CD4-positive, alpha-beta T cell treated with Interferon alpha-2 for 1 hour (primary cell): ENCODE measurements around the gene IRF7.
A peak's percentile ranks its signal among the peaks of the same experiment; 100 is the strongest.

Source experiments
- DNase-seq, 2 donors: peaks; one replicate each; pipeline ENCODE4 v3.0.0-alpha.2; 2020 to 2022

The IRF7 gene

DNA sequence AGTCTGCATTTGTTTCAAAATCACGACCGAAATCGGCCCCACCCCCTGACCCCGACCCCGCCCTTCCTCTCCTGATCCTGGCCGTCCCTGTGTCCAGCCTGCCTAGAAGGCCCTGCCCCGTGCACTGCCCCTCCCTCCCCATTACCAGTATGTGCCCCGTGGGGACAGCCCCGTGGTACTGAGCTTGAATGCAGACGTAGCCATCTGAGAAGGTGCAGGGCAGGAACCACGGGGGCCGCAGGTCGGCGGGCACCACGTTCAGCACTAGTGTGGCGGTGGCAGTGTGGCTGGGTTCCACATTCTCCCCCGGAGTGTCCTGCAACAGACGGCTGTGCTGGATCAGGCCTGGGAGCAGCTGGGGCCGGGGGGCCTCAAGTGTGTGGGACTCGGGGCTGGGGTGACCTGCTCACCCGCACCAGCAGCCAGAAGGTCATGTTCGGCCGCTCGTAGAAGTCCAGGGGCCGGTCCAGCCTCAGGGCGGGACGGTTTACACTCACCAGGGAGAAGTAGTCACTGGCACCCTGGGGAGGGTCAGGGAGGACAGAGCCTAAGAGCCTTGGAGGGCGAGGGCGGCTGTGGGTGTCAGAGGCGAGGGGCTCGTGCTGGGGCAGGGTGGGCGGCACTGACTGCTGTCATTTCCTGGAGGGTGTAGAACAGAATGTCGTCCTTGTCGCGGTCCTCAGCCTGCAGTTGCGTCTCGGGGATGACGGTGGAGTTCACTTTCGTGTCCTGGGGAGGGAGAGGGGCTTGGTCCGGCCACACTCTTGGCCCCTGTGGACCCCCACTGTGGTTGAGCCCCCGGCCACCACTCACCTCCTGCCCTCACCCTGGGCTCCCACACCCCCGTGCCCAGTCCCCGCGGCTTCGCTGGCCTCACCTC is 5.4 kb upstream of the IRF7 start:
- no peak for DNase-seq

DNA sequence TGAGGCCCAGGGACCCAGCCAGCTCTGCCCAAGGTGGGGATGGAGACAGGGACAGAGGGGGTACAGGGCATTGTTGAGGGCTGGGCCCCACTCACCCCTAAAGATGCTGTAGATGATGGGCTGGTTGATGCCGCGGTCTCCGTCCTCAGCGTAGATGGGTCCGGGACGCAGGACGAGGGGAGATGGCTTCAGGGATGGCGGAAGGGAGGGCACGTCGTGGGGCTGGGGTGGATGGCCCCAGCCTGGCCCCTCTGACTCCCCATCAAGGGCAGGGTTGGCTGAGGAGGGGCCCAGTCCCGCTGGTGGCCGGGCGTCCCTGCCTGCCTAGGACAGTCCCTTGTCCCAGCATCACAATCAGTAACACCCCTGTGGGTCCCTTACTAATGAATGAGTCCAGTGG is 4.5 kb upstream of the IRF7 start:
- DNase-seq, result no peak

DNA sequence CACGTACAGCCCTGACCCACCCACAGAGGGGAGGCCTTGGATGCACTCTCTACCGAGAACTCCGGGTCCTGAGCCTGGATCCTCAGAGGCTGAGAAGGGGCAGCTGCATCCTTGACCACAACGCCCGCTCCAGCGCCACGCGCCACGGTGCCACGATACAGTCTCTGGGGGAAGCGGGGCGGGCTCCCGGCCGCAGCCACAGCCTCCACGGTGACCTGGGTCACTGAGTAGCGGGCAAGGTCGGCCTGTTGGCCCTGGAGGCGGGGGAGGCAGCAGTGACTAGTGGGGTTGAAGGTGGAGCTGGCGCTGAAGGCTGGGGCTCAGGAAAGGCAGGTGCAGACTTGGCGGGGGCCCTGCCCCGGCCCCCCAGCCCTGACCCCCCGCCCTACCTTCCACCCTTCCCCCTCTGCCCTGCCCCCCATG is 3.9 kb upstream of the IRF7 start:
- DNase-seq, result no peak

DNA sequence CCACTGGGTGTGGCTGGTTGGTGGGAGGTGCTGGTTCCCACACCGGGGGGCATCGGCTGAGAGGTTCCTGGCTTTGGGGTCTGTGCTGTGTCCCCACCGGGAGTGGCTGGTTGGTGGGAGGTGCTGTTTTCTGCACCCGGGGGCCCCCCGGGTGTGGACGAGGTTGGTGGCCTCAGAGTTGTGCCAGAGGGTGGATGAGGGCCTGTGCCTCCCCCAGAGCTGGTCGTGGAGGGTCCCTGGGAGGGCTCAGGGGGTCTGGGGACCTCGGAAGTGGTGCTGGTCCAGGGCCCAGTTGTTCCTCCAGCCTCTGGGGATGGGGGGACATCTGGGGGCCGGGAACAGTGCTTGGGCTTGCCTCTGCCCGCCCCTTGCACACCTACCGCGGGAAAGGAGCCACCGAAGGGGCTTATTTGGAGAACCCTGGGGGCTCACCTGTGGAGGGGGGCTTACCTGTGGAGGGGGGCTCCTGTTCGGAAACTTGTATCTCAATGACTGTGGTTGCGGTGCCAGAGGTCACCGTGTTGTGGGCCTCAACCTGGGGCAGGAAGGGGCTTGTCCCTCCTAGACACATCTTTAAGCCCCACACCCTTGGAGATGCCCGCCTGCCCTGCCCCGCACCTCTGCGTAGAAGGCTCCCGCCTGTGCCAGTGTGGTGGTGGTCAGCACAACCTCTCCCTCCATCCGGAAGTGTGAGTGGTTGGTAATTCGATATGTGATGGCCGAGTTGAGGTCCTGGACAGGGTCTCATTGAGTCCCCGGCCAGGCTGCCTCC is 3.3 kb upstream of the IRF7 start:
- no peak for DNase-seq

DNA sequence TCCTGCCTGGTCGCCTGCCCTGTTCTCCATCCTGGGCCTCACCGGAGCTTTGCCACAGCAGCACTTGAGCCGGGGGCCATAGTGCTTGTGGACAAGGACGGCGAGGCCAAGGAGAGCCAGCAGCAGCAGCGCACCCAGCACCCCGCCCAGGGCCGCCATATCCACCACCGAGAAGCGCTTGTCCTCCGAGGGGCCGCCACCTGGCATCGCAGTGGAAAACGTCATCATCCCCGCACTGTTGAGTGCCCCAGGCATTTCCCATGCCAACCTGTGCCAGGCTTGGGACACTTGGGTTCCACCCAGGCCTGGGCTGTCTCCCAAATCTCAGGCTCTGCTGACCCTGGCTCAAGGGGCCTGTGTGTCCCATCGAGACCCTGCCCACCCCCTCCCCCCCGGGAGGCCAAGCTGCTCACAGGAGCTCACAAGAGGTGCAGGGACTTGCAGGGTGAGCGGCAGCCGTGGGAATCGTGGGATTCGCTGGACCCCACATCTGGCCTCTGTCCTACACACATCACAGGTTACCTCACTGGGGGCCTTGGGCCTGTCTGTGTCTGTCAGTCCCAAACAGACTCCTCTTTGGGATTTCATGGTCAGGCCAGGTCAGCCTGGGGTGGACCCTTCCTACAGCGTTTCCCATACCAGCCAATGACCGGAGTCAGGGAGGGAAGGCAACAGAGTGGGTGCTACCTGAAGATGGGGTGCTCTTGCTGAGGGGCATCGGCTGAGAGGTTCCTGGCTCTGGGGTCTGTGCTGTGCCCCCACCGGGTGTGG is 2.3 kb upstream of the IRF7 start:
- no peak for DNase-seq

DNA sequence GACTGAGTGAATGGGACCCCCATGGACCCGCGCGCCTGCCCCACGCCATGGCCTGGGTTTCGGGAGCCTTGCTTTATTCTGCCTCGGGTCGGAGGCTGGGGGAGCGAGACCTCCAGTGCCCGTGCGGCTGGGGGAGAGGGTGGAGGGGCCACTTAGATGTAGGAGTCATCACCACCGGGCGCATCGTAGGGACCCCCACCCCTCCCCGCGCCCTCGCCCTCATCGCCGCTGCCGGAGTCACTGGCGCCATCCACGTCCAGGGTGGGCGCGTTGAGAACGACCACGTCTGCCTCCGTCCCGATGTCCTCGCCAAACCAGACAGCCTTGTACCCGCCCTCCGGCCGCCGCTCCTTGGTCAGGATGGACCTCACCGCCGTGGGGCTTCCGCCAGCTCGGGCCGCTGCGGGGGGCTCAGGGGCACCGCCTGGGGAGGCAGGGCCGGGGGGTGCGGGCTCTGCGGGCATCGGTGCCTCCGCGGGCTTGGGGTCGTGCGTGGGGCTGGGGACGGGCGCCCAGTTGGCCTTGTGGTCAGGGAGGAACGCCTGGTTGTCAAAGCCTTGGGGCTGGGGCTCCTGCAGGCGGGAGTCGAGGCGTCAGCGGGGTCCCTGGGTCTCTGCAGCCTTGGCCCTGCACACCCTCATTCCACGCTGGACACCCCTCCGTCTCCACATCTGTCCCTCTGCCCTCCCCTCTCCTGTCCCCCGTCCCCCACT is 1.6 kb upstream of the IRF7 start:
- no peak for DNase-seq

DNA sequence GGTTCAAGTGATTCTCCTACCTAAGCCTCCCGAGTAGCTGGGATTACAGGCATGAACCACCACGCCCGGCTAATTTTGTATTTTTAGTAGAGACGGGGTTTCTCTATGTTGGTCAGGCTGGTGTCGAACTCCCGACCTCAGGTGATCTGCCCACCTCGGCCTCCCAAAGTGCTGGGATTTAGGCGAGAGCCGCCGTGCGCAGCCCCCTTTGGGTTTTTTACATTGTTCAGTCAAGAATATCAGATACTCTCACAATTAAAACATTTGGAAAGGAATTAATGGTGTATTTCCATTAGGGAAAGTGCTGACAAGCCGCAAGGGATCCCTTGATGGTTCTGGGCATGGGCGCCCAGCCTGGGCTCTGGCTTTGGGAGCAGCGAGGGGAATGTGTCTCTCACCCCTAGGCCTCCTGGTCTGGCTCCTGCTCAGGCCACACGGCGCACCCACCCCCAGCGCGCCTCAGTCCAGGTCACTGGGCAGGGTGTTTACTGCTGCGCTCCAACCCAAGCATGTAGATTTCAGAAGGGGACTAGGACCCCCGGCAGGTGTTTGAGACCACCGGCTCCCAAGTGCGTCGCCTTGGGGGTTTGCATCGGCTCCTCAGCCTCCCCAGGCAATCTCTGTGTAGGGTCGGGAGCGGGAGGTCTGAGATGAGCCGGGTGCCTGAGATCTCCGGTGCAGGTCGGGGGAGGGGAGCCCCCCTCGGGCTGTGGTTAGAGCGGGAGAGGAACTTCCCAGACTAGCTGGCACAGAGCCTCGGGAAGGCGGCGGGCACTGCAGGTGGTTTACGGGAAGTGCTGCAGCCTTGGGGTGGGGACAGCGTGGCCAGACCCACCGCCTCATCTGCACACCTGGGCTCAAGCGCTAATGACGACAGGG is 809 bp upstream of the IRF7 start:
- DNase-seq, result peak in 1 of 2 donors; percentile 25

DNA sequence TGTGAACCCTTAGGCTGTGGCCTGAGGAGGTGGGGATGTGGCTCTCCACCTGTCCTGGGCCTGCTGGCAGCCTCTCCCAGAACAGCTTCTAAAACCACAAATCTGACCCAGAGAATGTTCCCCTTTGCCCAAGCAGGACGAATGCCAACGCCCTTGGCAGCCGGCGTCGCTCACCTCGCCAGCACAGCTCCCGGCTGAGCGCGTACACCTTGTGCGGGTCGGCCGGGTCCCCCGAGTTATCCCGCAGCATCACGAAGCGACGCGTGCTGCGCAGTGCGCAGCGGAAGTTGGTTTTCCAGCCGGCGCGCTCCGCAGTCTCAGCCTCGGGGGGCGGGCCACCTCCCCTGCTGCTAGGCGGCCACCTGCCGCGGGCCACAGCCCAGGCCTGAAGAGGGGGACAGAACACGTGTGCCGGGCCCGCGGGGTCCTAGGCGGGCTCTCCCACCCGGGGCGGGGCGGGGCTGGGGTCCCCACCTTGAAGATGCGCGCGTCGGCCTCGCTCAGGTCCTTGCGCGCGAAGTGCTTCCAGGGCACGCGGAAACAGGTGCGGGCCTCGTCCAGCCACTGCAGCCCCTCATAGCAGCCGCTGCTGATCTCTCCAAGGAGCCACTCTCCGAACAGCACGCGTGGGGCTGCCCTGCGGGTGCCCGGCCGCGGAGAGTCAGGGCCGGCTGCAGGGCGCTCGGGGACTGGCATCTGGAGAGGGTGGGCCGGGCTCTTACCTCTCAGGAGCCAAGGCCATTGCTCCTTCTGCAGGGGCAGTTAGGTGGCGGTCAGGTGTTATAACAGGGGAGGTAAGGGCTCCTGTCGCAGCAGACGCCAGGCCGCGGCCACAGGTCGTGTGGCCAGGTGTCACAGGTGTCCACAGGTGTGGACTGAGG is 887 bp downstream of the IRF7 start:
- DNase-seq, result peak in 1 of 2 donors; percentile 41

DNA sequence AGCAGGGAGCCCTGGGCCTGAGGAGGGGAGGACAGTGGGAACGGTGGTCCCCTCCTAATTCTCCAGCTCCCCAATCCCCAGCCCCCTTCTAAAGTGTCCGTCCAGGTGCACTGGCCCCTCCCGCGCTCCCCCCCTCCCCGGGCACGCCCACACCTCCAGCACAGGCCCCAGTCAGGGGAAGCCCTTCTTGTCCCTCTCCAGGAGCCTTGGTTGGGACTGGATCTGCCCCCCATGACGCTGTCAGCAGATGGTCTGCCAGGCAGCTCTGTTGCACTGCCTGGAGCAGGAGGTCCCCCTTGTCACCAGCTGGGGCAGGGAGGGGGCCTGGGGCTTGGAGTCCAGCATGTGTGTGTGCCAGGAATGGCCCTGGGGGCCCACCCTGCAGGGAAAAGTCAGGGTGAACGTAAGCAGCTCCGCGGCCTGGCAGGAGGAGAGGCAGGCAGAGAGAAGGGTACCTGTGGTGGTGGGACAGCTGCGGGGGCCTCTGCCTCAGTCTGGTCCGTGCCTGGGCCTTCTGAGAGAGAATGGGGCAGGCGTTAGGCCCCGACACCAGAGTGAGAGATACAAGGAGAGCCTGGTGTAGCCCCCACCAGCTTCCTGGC is 1.6 kb downstream of the IRF7 start:
- DNase-seq, result peak; percentile 32 to 48

DNA sequence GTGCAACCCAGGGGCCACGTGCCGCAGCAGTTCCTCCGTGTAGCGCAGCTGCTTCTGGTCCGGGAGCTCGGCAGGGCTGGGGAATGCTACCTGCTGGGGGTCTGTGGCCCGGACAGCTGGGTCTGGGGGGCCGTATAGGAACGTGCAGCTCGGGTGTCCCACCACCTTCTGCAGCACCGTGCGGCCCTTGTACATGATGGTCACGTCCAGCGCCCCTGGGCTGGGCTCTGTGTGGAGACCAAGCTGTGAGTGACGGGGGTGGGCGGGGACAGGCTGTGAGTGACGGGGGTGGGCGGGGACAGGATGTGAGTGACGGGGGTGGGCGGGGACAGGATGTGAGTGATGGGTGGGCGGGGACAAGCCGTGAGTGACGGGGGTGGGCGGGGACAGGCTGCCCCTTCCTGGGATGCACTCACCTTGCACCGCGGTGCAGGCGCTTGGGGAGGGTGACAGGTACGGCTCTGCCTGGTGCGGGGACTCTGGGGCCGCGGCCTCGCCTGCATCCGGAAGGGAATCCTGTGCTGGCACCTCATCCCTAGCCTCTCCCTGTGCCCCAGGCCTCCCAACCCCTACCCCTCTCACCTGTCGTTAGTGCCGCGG is 2.3 kb downstream of the IRF7 start:
- peak; percentile 86 to 90 for DNase-seq

DNA sequence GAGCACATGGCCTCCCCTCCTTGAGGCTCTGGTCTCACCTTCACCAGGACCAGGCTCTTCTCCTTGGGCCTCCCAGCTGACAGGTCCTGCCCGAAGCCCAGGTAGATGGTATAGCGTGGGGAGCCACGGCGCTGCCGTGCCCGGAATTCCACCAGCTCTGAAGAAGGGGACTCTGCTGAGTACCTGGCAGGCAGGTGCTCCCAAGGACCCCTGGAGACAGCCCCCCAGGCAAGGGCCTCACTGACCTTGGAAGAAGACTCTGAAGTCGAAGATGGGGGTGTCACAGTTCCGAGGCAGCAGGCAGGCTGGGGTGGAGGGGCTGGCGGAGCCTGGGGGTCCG is 2.8 kb downstream of the IRF7 start:
- no peak for DNase-seq

DNA sequence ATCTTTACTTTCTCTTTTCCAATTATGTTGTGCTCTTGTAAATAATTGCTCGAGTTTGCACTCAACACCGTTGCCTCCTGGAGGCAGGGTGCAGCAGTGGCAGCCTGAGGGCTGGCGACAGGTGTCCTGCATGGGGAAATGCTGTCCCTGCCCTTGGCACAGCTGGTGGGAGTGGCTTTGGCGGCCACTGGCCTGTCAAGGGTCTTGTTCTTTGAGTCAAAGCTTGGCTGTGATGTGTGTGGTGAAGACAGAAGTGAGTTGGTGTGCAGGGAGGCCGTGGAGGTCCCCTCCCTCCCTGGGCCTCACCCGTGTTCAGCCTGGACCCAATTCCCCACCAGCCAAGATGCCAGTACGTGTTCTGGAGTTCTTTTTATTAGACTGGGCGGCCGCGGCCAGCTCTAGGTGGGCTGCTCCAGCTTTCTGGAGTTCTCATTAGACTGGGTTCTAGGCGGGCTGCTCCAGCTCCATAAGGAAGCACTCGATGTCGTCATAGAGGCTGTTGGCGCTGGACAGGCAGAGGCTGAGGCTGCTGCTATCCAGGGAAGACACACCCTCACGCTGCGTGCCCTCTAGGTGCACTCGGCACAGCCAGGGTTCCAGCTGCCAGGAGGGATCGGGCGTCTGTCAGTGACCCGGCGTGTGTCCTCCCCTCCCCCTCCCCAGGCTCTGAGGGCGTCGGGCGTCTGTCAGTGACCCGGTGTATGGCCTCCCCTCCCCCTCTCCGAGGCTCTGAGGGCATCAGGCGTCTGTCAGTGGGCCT is 3.4 kb downstream of the IRF7 start:
- DNase-seq, result peak; percentile 55 to 56

DNA sequence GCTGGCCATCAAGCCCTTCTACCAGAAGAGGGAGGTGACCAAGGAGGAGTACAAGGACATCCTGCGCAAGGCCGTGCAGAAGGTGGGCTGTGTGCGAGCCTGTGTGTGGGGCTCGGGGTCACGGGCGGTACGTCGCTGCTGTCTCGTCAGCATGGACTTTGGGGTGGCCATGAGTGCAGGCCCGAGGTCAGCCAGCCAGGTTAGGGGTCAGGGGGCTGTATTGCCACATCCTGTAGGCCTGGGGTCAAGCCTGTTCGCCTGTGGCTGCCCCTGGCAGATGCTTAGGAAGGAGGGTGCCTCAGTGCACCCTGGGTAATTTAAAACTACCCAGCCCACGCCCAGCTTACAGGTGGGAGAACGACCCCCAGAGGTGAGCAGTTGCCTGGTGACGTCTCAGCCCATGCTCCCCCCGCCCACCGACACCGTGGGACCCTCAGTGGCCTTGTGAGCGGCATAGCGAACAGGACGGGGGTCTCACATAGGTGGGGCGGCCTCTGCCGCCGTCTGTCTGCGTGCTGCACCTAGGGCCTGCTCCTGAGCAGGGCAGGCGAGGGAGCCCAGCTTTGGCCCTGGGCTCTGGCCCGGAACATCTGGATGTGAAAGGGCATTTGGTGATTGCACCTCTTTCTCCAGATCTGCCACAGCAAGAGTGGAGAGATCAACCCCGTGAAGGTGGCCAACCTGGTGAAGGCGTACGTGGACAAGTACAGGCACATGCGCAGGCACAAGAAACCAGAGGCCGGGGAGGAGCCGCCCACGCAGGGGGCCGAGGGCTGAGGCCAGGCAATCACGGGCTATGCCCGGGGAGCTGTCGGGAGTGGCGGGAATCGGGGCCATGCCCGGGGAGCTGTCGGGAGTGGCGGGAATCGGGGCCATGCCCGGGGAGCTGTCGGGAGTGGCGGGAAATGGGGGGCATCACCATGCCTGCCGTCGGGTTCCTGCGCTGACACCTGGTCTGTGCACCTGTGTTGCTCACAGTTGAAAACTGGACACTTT is 4.5 kb downstream of the IRF7 start:
- DNase-seq, result peak; percentile 43 to 46

DNA sequence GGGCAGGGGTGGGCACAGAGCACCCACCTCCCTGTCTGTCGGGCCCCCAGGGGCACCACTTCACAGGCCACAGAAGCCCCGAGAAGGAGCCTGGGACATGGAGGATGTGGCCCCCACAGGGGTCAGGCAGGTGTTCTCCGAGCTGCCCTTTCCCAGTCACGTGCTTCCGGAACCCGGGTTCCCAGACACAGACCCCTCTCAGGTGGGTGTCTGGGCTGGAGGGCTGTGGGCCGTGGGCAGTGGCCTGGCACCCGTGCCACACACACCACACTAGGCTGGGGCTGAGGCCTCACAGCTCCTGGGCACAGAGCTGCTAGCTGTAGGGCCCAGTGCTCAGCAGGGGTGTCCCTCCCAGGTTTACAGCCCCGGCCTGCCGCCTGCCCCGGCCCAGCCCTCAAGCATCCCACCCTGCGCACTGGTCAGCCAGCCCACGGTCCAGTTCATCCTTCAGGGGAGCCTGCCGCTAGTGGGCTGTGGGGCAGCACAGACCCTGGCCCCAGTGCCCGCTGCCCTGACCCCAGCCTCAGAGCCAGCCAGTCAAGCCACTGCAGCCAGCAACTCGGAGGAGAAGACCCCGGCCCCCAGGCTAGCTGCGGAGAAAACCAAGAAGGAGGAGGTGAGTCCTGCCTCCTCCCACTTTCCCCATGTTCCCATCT is 5.5 kb downstream of the IRF7 start:
- DNase-seq, result peak in 1 of 2 donors; percentile 22

DNA sequence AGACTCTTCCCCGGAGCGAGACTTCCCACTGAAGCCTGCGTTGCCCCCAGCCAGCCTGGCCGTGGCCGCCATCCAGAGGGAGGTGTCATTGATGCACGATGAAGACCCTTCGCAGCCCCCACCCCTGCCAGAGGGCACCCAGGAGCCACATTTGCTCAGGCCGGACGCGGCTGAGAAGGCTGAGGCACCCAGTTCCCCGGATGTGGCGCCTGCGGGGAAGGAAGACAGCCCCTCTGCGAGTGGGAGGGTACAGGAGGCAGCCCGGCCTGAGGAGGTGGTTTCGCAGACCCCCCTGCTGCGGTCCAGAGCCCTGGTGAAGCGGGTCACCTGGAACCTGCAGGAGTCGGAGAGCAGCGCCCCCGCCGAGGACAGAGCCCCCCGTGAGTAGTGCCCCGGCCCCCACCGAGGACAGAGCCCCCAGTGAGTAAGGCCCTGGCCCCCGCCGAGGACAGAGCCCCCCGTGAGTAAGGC is 6.4 kb downstream of the IRF7 start:
- DNase-seq, result no peak

DNA sequence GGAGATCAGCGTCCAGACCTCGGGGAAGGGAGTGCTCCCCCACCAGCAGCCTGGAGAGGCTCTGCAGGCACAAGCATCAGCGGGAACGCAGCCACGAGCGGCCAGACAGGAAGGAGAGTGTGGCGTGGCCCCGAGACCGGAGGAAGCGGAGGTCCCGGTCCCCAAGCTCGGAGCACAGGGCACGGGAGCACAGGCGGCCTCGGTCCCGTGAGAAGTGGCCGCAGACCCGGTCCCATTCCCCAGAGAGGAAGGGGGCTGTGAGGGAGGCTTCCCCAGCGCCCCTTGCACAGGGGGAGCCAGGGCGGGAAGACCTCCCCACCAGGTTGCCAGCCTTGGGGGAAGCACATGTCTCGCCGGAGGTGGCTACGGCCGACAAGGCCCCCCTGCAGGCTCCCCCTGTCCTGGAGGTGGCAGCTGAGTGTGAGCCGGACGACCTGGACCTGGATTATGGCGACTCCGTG is 6.9 kb downstream of the IRF7 start:
- DNase-seq, result no peak
